Gastroesophageal sphincter (tissue), 4 donors: ENCODE measurements around the gene DLG4. TPM values are rescaled to one million over a fixed set of nuclear protein-coding genes. Genes with fewer than 3 reads are reported as not detected.

Experiments used
- ATAC-seq: fragments of 150-250 bp; one replicate; pipeline ENCODE4 v1.9.1; 2016; ENCODE audit warnings: mild to moderate bottlenecking, moderate library complexity
- H3K27ac ChIP-seq, 4 donors: fragments of 200-600 bp; sonication (generic) in 3 of 4; 1 replicate in 3 of 4; 2 replicates in 1 of 4; pipeline ENCODE4 v1.5.1; 2016 to 2019
- H3K27me3 ChIP-seq: fragments of 200-600 bp; sonication (generic); one replicate; pipeline ENCODE4 v1.5.1; 2019
- H3K36me3 ChIP-seq, 2 donors: fragments of 200-600 bp; sonication (generic); one replicate each; pipeline ENCODE4 v1.5.1; 2019; ENCODE audit warnings: control low read depth in 1 of 2
- H3K4me1 ChIP-seq, 3 donors: fragments of 200-600 bp; sonication (generic); 1 replicate in 2 of 3; 2 replicates in 1 of 3; pipeline ENCODE4 v1.5.1; 2016 to 2019; ENCODE audit warnings: control low read depth in 2 of 3
- H3K4me3 ChIP-seq, 2 donors: fragments of 200-600 bp; sonication (generic); one replicate each; pipeline ENCODE4 v1.5.1; 2019; ENCODE audit warnings: mild to moderate bottlenecking in 1 of 2, moderate library complexity in 1 of 2
- H3K9me3 ChIP-seq, 3 donors: fragments of 200-600 bp; sonication (generic); one replicate each; pipeline ENCODE4 v1.5.1; 2017 to 2019; ENCODE audit warnings: control low read depth in 2 of 3
- EP300 ChIP-seq: sonication (generic); formaldehyde crosslinking; IDR thresholded peaks from one replicate; pipeline ENCODE4 v1.6.1; 2017; ENCODE audit warnings: antibody characterized with exemption, mild to moderate bottlenecking
- POLR2A ChIP-seq, 2 donors: fragments of 450-650 bp; IDR thresholded peaks; one replicate each; pipeline ENCODE4 v1.6.1; 2017; ENCODE audit warnings: antibody characterized with exemption in 2 of 2, mild to moderate bottlenecking in 2 of 2, moderate library complexity in 1 of 2
- POLR2AphosphoS5 ChIP-seq: sonication (generic); formaldehyde crosslinking; IDR thresholded peaks from one replicate; pipeline ENCODE4 v1.6.1; 2017; ENCODE audit warnings: antibody characterized with exemption
- WGBS, 2 donors: methylation state at CpG; one replicate each; pipeline ENCODE4 v1.1.5; 2018; ENCODE audit warnings: low coverage in 1 of 2; 5-methylcytosine and 5-hydroxymethylcytosine counted together
- small RNA-seq, 4 donors: library from RNA; depleted of rRNA; stranded (forward); fragments of <200 nt; gene quantifications; one replicate each; pipeline ENCODE3, GENCODE V24; 2016
- total RNA-seq, 4 donors: library from RNA; depleted of rRNA; stranded (reverse); fragments of >200 nt; gene quantifications; one replicate each; pipeline ENCODE4 v1.1.0, GENCODE V29; 2016
- TF ChIP-seq, protein P1 (sequence below), 4 experiments: fragments of 200-600 bp in 2 of 4; fragments of 450-650 bp in 2 of 4; sonication (generic) in 1 of 4; IDR thresholded peaks; one replicate each; pipeline ENCODE4 v1.5.1; 2017 to 2019; ENCODE audit warnings: antibody characterized with exemption in 4 of 4, mild to moderate bottlenecking in 2 of 4, moderate library complexity in 2 of 4

Gene DLG4
- total RNA-seq, 4 donors from 2014 or later, result 14.1 to 21.7 (median 16.5) TPM

- H3K4me1 ChIP-seq, result peaks cover 0 to 7% (median 0%) of the 10 kb centered on the region in 3 donors
- no peak overlapping the region for H3K27ac ChIP-seq
- peaks cover 90% of the 10 kb centered on the region for H3K27me3 ChIP-seq
- 54 to 64% methylated on average over 3 to 7 of the region's 7 CpGs for WGBS, 2 donors
- no peaks in the 10 kb centered on the region for H3K36me3 ChIP-seq
- no peak overlapping the region for H3K4me3 ChIP-seq
- no peaks in the 10 kb centered on the region for H3K9me3 ChIP-seq
- TF ChIP-seq POLR2AphosphoS5 (no peak), POLR2A (IDR thresholded peaks at IDR 0.05) (no peak), EP300 (no peak)
- TF ChIP-seq, protein P1, sequence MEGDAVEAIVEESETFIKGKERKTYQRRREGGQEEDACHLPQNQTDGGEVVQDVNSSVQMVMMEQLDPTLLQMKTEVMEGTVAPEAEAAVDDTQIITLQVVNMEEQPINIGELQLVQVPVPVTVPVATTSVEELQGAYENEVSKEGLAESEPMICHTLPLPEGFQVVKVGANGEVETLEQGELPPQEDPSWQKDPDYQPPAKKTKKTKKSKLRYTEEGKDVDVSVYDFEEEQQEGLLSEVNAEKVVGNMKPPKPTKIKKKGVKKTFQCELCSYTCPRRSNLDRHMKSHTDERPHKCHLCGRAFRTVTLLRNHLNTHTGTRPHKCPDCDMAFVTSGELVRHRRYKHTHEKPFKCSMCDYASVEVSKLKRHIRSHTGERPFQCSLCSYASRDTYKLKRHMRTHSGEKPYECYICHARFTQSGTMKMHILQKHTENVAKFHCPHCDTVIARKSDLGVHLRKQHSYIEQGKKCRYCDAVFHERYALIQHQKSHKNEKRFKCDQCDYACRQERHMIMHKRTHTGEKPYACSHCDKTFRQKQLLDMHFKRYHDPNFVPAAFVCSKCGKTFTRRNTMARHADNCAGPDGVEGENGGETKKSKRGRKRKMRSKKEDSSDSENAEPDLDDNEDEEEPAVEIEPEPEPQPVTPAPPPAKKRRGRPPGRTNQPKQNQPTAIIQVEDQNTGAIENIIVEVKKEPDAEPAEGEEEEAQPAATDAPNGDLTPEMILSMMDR (IDR thresholded peaks at IDR 0.05), result no peak
- ATAC-seq, result no peak
These were observed 80.7 kb downstream of the DLG4 start for GRCh38 chr17:7138800-7139381.

- Histone ChIP-seq H3K9me3 (no peaks in the 10 kb centered on the region), H3K4me3 (no peak overlapping the region), H3K27me3 (peaks cover 92% of the 10 kb centered on the region), H3K4me1 (peaks cover 0 to 7% (median 0%) of the 10 kb centered on the region in 3 donors), H3K27ac (no peak overlapping the region), H3K36me3 (no peaks in the 10 kb centered on the region)
- peak; percentile 32 for ATAC-seq
- WGBS, 2 donors, result 20 to 27% methylated on average over 7 to 8 of the region's 13 CpGs
- TF ChIP-seq POLR2AphosphoS5 (no peak), EP300 (no peak), POLR2A (IDR thresholded peaks at IDR 0.05) (no peak)
- TF ChIP-seq, protein P1 (IDR thresholded peaks at IDR 0.05), result no peak
These were observed 82.3 kb downstream of the DLG4 start for GRCh38 chr17:7137171-7137943.

Small RNA genes lying within 50 kb of the gene (small RNA-seq; reads per million reads assigned to genes)
- gene AC120057.4 (0 reads per million in 4 donors), gene MIR324 (3.9 to 7.5 (median 5.0) reads per million in 4 donors), gene RF00019 (0 reads per million in 4 donors)

Other genes with a start within 250 kb of the DLG4 start
- under 1 TPM in 2 of 4 donors, not detected in 2; 0.19 to 0.62 TPM for gene ALOX12, start 223.8 kb downstream of the DLG4 start, total RNA-seq
- gene RNASEK, start 207.2 kb downstream of the DLG4 start, total RNA-seq, result 100 to 1,000 TPM; 150 to 211 (median 170) TPM
- 1 to 10 TPM in 3 of 4 donors, under 1 TPM in 1; 0.93 to 3.9 (median 3.3) TPM for gene BCL6B, start 196.8 kb downstream of the DLG4 start, total RNA-seq
- under 1 TPM in 3 of 4 donors, not detected in 1; 0.58 to 0.81 (median 0.72) TPM for gene SLC16A13, start 183.8 kb downstream of the DLG4 start, total RNA-seq
- gene SLC16A11, start 175.7 kb downstream of the DLG4 start, total RNA-seq, result under 1 TPM in 3 of 4 donors, not detected in 1; 0.32 to 0.54 (median 0.39) TPM
- 10 to 100 TPM in 2 of 4 donors, 1 to 10 TPM in 2; 3.8 to 25.6 (median 11.3) TPM for gene CLEC10A, start 139.6 kb downstream of the DLG4 start, total RNA-seq
- 1 to 10 TPM in 1 of 4 donors, under 1 TPM in 1, not detected in 2; 0.79 to 1.3 TPM for gene ASGR2, start 105.0 kb downstream of the DLG4 start, total RNA-seq
- gene ASGR1, start 40.5 kb downstream of the DLG4 start, total RNA-seq, result 1 to 10 TPM in 1 of 4 donors, under 1 TPM in 1, not detected in 2; 0.54 to 1.2 TPM
- 100 to 1,000 TPM; 331 to 508 (median 475) TPM for gene ACADVL, start 102 bp upstream of the DLG4 start, total RNA-seq
- gene DVL2, start 14.7 kb upstream of the DLG4 start, total RNA-seq, result 10 to 100 TPM; 33.0 to 53.9 (median 45.0) TPM
- gene PHF23, start 19.6 kb upstream of the DLG4 start, total RNA-seq, result 10 to 100 TPM; 29.4 to 38.2 (median 31.0) TPM
- 100 to 1,000 TPM; 289 to 437 (median 386) TPM for gene GABARAP, start 22.6 kb upstream of the DLG4 start, total RNA-seq
- 10 to 100 TPM; 33.8 to 66.3 (median 52.5) TPM for gene CTDNEP1, start 31.9 kb upstream of the DLG4 start, total RNA-seq
- 10 to 100 TPM; 29.6 to 36.8 (median 33.8) TPM for gene ELP5, start 32.4 kb upstream of the DLG4 start, total RNA-seq
- gene CLDN7, start 42.6 kb upstream of the DLG4 start, total RNA-seq, result 10 to 100 TPM in 1 of 4 donors, 1 to 10 TPM in 2, not detected in 1; 1.4 to 16.9 (median 4.7) TPM
- gene SLC2A4, start 61.9 kb upstream of the DLG4 start, total RNA-seq, result 100 to 1,000 TPM in 3 of 4 donors, 10 to 100 TPM in 1; 71.8 to 200 (median 149) TPM
- 1 to 10 TPM; 3.3 to 6.5 (median 5.3) TPM for gene YBX2, start 74.8 kb upstream of the DLG4 start, total RNA-seq
- 100 to 1,000 TPM; 145 to 233 (median 183) TPM for gene EIF5A, start 87.8 kb upstream of the DLG4 start, total RNA-seq
- 100 to 1,000 TPM in 1 of 4 donors, 10 to 100 TPM in 3; 66.9 to 104 (median 82.5) TPM for gene GPS2, start 95.5 kb upstream of the DLG4 start, total RNA-seq
- 10 to 100 TPM; 12.0 to 30.4 (median 14.9) TPM for gene NEURL4, start 109.5 kb upstream of the DLG4 start, total RNA-seq
- gene ACAP1, start 116.7 kb upstream of the DLG4 start, total RNA-seq, result 1 to 10 TPM; 2.0 to 4.6 (median 3.5) TPM
- gene KCTD11, start 132.3 kb upstream of the DLG4 start, total RNA-seq, result 10 to 100 TPM in 2 of 4 donors, 1 to 10 TPM in 2; 8.8 to 16.9 (median 10.3) TPM
- not detected for gene TMEM95, start 135.3 kb upstream of the DLG4 start, total RNA-seq
- gene TNK1, start 161.3 kb upstream of the DLG4 start, total RNA-seq, result 1 to 10 TPM; 2.0 to 4.4 (median 3.5) TPM
- 10 to 100 TPM; 16.8 to 38.1 (median 17.7) TPM for gene PLSCR3, start 174.7 kb upstream of the DLG4 start, total RNA-seq
- 10 to 100 TPM; 31.1 to 66.6 (median 57.8) TPM for gene TMEM256, start 184.3 kb upstream of the DLG4 start, total RNA-seq
- 10 to 100 TPM in 3 of 4 donors, 1 to 10 TPM in 1; 9.9 to 28.4 (median 14.4) TPM for gene NLGN2, start 188.0 kb upstream of the DLG4 start, total RNA-seq
- gene SPEM1, start 200.5 kb upstream of the DLG4 start, total RNA-seq, result not detected
- gene SPEM2, start 205.8 kb upstream of the DLG4 start, total RNA-seq, result not detected
- under 1 TPM in 1 of 4 donors, not detected in 3; 0.08 TPM for gene SPEM3, start 209.0 kb upstream of the DLG4 start, total RNA-seq
- 1 to 10 TPM; 1.3 to 5.6 (median 2.4) TPM for gene TMEM102, start 215.6 kb upstream of the DLG4 start, total RNA-seq
- 1 to 10 TPM in 1 of 4 donors, under 1 TPM in 2, not detected in 1; 0.13 to 1.0 (median 0.42) TPM for gene FGF11, start 219.7 kb upstream of the DLG4 start, total RNA-seq
- gene CHRNB1, start 225.2 kb upstream of the DLG4 start, total RNA-seq, result 10 to 100 TPM in 1 of 4 donors, 1 to 10 TPM in 3; 4.7 to 12.1 (median 8.1) TPM